Measurements from ENCODE around the gene SLC16A3. TPM values are rescaled to one million over a fixed set of nuclear protein-coding genes. Genes with fewer than 3 reads are reported as not detected.

SLC16A3 gene
- total and polyA plus RNA-seq, 8 donors: 4.9 to 87.9 (median 37.7) TPM

DNA sequence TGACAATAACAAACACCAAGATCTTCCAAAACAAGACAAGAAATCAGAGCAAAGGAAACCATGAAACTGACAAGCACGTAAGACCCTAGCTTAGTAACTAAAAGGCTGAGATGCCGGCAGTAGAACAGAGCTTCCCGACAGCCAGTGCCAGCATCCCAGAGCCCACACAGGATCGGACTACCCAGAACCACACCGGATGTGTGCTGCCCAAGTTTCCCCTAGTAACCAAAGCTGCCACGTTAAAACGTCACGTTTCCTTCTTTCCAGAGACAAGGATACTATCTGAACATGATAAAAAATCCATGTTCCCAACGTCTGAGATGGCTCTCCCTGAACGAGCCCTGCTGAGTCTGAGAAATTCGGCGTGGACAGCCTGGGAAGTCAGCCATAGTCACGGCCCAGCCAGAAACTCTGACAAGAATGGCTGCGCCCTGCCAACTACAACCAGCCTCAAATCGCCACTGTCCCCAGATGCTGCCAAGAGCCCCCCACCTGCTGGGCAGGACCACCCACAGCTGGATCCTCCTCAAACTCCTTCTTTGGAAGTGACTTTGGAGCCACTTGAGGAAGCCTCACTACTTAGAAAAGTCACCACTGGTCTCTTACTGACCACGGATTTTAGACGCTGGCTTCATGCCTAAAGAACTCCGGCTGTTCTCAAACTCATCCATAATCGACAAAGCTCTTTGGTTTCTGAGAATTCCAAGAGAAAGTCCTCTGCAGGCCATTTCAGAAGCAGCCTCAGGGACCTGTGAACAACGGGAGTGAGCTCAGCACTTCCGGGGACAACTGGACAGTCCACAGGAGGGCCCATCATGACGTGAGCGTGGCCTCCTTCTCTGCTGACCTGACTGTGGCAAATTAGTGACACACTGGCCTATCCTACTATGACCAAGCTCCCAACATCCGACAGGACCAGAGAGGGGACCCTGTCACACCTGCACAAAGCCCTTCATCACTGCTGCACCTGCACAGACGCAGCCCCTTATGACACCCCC is 32.9 kb upstream of the SLC16A3 start:
- Histone ChIP-seq H3K27me3 (no peaks in the 10 kb centered on the region), H3K27ac (peak overlapping the region in 3 of 5 donors; percentile 43 to 72 (median 54)), H3K4me3 (no peak overlapping the region), H3K9me3 (no peaks in the 10 kb centered on the region), H3K4me1 (peaks cover 0 to 5% (median 0%) of the 10 kb centered on the region in 4 donors), H3K36me3 (peaks cover 22 to 85% (median 84%) of the 10 kb centered on the region in 4 donors)
- peak in 1 of 2 donors; percentile 73 for DNase-seq
- intact Hi-C loops (cut with DNase I; ENCODE audit: low total_unique reads): no loop called here
- TF ChIP-seq, protein P1, sequence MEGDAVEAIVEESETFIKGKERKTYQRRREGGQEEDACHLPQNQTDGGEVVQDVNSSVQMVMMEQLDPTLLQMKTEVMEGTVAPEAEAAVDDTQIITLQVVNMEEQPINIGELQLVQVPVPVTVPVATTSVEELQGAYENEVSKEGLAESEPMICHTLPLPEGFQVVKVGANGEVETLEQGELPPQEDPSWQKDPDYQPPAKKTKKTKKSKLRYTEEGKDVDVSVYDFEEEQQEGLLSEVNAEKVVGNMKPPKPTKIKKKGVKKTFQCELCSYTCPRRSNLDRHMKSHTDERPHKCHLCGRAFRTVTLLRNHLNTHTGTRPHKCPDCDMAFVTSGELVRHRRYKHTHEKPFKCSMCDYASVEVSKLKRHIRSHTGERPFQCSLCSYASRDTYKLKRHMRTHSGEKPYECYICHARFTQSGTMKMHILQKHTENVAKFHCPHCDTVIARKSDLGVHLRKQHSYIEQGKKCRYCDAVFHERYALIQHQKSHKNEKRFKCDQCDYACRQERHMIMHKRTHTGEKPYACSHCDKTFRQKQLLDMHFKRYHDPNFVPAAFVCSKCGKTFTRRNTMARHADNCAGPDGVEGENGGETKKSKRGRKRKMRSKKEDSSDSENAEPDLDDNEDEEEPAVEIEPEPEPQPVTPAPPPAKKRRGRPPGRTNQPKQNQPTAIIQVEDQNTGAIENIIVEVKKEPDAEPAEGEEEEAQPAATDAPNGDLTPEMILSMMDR (IDR thresholded peaks at IDR 0.05): no peak
- TF ChIP-seq POLR2A (IDR thresholded peaks at IDR 0.05): no peak
- no peak for TF ChIP-seq POLR2AphosphoS5 (IDR thresholded peaks at IDR 0.05)
- no peak for TF ChIP-seq EP300 (IDR thresholded peaks at IDR 0.05)
- 73 to 84% (median 81%) methylated on average over 24 to 25 of the region's 25 CpGs for WGBS, 5 donors

DNA sequence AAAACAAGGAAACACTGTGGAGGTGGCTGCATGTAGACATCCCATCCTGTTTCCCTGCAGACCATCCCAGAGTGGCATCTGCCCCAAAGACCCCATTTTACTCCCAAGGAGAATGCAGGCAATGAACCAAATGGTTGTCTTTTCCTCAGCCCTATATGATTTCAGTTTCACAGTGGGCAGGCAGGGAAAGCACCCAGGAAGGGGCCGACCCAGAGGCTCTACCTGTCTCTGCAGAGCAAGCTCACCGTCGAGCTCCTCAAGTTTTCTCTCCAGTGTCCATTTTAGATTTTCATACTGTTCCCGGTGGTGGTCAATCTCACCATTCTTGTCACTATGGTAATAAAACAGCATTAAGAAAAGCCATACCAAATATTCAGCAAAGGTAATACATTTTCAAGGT is 30.8 kb upstream of the SLC16A3 start:
- H3K4me3 ChIP-seq: no peak overlapping the region
- no peaks in the 10 kb centered on the region for H3K27me3 ChIP-seq
- no peak for TF ChIP-seq EP300 (IDR thresholded peaks at IDR 0.05)
- TF ChIP-seq, protein P1 (IDR thresholded peaks at IDR 0.05): no peak
- no peak for TF ChIP-seq POLR2AphosphoS5 (IDR thresholded peaks at IDR 0.05)
- no peak for TF ChIP-seq POLR2A (IDR thresholded peaks at IDR 0.05)
- peaks cover 21 to 69% (median 68%) of the 10 kb centered on the region in 4 donors for H3K36me3 ChIP-seq
- no peak overlapping the region for H3K27ac ChIP-seq
- no peaks in the 10 kb centered on the region for H3K9me3 ChIP-seq
- no peak for DNase-seq
- intact Hi-C loops (cut with DNase I; ENCODE audit: low total_unique reads): no loop called here
- H3K4me1 ChIP-seq: peaks cover 0 to 5% (median 0%) of the 10 kb centered on the region in 4 donors
- 84 to 97% (median 87%) methylated on average over 4 of the region's 4 CpGs for WGBS, 5 donors

DNA sequence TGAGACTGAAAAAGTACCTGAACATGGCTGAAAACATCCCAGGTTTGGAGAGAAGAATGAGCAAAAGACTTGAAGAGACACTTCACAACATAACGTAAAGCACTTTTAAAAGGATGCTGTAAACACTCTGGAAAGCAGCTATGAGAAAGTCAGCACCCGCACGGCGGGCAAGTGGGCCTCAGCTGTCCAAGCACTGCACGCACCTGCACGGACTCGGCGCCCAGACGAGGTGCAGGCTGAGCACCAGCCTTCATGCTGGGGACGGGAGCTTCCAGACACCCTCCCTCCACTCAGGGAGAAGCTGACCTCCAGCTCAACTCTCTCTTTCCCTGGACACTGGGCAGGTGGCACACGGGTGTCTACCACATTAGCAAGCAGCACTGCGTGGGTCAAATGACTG is 29.3 kb upstream of the SLC16A3 start:
- H3K36me3 ChIP-seq: peaks cover 13 to 55% (median 54%) of the 10 kb centered on the region in 4 donors
- H3K4me1 ChIP-seq: peaks cover 0 to 6% (median 0%) of the 10 kb centered on the region in 4 donors
- intact Hi-C loops (cut with DNase I; ENCODE audit: low total_unique reads): no loop called here
- no peak overlapping the region for H3K4me3 ChIP-seq
- H3K9me3 ChIP-seq: no peaks in the 10 kb centered on the region
- TF ChIP-seq, protein P1 (IDR thresholded peaks at IDR 0.05): no peak
- TF ChIP-seq POLR2AphosphoS5 (IDR thresholded peaks at IDR 0.05): no peak
- no peak for TF ChIP-seq EP300 (IDR thresholded peaks at IDR 0.05)
- no peak for TF ChIP-seq POLR2A (IDR thresholded peaks at IDR 0.05)
- H3K27ac ChIP-seq: no peak overlapping the region
- DNase-seq: no peak
- no peaks in the 10 kb centered on the region for H3K27me3 ChIP-seq
- WGBS, 5 donors: 88 to 97% (median 95%) methylated on average over 12 of the region's 12 CpGs

DNA sequence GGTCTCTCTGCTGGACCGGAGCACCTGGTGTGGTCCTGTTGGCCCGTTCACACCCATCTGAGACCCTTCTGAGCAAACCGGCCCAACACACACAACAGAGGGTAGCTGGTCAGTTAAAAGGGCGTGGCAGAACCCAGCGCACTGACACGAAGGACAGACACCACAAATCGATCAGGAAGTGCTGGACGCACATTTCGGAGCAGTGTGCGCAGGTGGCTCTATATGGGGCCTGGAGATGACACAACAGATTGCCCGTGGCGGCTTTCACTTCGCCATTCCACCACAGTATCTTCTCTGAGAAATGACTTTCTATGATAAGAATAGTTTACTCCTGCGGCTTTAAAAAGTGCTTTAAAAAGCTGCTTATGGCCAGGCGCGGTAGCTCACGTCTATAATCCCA is 28.7 kb upstream of the SLC16A3 start:
- H3K36me3 ChIP-seq: peaks cover 8 to 49% (median 48%) of the 10 kb centered on the region in 4 donors
- H3K27me3 ChIP-seq: no peaks in the 10 kb centered on the region
- 88 to 92% (median 92%) methylated on average over 14 to 17 of the region's 17 CpGs for WGBS, 5 donors
- H3K4me3 ChIP-seq: no peak overlapping the region
- no peak for DNase-seq
- intact Hi-C loops (cut with DNase I; ENCODE audit: low total_unique reads): no loop called here
- TF ChIP-seq EP300 (IDR thresholded peaks at IDR 0.05): no peak
- no peak for TF ChIP-seq POLR2A (IDR thresholded peaks at IDR 0.05)
- no peak for TF ChIP-seq POLR2AphosphoS5 (IDR thresholded peaks at IDR 0.05)
- TF ChIP-seq, protein P1 (IDR thresholded peaks at IDR 0.05): no peak
- H3K9me3 ChIP-seq: no peaks in the 10 kb centered on the region
- H3K4me1 ChIP-seq: peaks cover 0 to 12% (median 3%) of the 10 kb centered on the region in 4 donors
- no peak overlapping the region for H3K27ac ChIP-seq

All from stomach (tissue), 9 donors.